ENCODE results near the gene DGCR6L.
"Not testable (repeated sequence)": the region's sequence is repeated elsewhere in the genome, so short reads cannot be mapped to it uniquely, and the experiment has no call there.

DNA sequence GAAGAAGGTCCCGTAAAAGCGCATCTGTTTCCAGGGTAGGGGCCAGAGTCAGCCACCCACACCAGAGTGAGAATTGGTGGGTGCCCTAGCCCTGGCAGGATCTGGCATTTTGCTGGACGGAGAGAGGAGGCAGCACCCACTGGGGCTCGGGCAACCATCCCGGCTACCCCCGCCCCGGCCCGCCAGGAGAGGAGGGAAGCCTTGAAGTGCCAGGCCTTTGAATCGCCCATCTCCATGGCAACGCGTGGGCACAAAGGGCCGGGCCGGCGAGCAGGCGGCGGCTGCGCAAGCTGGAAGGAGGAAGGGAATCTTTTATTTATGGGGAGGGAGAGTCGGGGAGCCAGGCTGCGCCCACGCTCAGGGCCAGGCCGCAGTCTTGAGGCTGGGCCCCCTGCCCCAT is 39.7 kb downstream of the DGCR6L start:
- not testable (repeated sequence) for TF ChIP-seq CTCF, POLR2AphosphoS5, POLR2A (IDR thresholded peaks at IDR 0.05)

All from breast epithelium (tissue), 3 donors.